HG02870 (cell line): ENCODE results near the gene CERS1.

ENCODE experiments used
- ATAC-seq: cut with Tn5 transposase; IDR thresholded peaks from one replicate; pipeline ENCODE4 v1.9.1; 2021; ENCODE audit warnings: mild to moderate bottlenecking, moderate library complexity; ENCODE audit not compliant: unreplicated experiment

The CERS1 gene

GRCh38 chr19:18895824-18896341, at the start of gene CERS1:
TSS of gene CERS1 (minus strand) at chr19:18896158. CDS start at chr19:18896072, 86 bp downstream.
- no peak for ATAC-seq

GRCh38 chr19:18945297-18945696, 49.3 kb upstream of the CERS1 start:
- ATAC-seq: no peak

- ATAC-seq: no peak
Observed at GRCh38 chr19:18943465-18943864, 47.5 kb upstream of the CERS1 start.

GRCh38 chr19:18942692-18943091, 46.7 kb upstream of the CERS1 start:
- ATAC-seq: no peak

GRCh38 chr19:18941628-18942354, 45.8 kb upstream of the CERS1 start:
- ATAC-seq: no peak

GRCh38 chr19:18940769-18941627, 45.0 kb upstream of the CERS1 start, which contains the start of gene HOMER3:
TSS of gene HOMER3 (minus strand) at chr19:18941217. CDS start at chr19:18938982, 2,235 bp downstream.
- ATAC-seq: no peak

GRCh38 chr19:18939922-18940768, 44.2 kb upstream of the CERS1 start:
- no peak for ATAC-seq

- no peak for ATAC-seq
Observed at GRCh38 chr19:18939163-18939562, 43.2 kb upstream of the CERS1 start.

GRCh38 chr19:18933297-18933696, 37.3 kb upstream of the CERS1 start:
- no peak for ATAC-seq

- no peak for ATAC-seq
Observed at GRCh38 chr19:18932216-18932841, 36.4 kb upstream of the CERS1 start.

GRCh38 chr19:18931316-18932162, 35.6 kb upstream of the CERS1 start:
- ATAC-seq: no peak

- ATAC-seq: no peak
Observed at GRCh38 chr19:18929311-18929710, 33.4 kb upstream of the CERS1 start.

- no peak for ATAC-seq
Observed at GRCh38 chr19:18928018-18928805, 32.3 kb upstream of the CERS1 start.

GRCh38 chr19:18924684-18925213, 28.8 kb upstream of the CERS1 start:
- no peak for ATAC-seq

GRCh38 chr19:18922228-18922985, 26.4 kb upstream of the CERS1 start:
- ATAC-seq: no peak

GRCh38 chr19:18921593-18921992, 25.6 kb upstream of the CERS1 start:
- ATAC-seq: no peak

- no peak for ATAC-seq
Observed at GRCh38 chr19:18920400-18920799, 24.4 kb upstream of the CERS1 start.

GRCh38 chr19:18919900-18920214, 23.9 kb upstream of the CERS1 start:
- ATAC-seq: no peak
